OCI-LY7 (cell line): ENCODE data around the gene CD247. TPM values are rescaled to one million over a fixed set of nuclear protein-coding genes. Genes with fewer than 3 reads are reported as not detected.

Source experiments
- BruUV-seq: library from RNA; stranded (reverse); fragments of 400-500 nt; replicated peaks from 2 replicates; lab custom pipeline; 2021; lab: Mats Ljungman, UMichigan
- CTCF ChIA-PET: fragments of 300-600 bp; sonication (Branson Sonifier 250); formaldehyde crosslinking; loops from one replicate; lab custom pipeline; 2022; ENCODE audit warnings: antibody characterized with exemption; ENCODE audit not compliant: unreplicated experiment; lab: Charles Lee
- POLR2A ChIA-PET: fragments of 300-600 bp; sonication (Branson Sonifier 250); formaldehyde crosslinking; loops from one replicate; lab custom pipeline; 2022; ENCODE audit warnings: antibody characterized with exemption; lab: Charles Lee
- DNase-seq: peaks from one replicate; pipeline ENCODE4 v3.0.0-alpha.2; 2015; ENCODE audit warnings: low spot score
- H2AFZ ChIP-seq: fragments of 200-600 bp; sonication (generic), shearing (Covaris generic); 2 replicates; pipeline ENCODE4 v1.6.1; 2014; ENCODE audit warnings: mild to moderate bottlenecking, antibody characterized with exemption, low read length, moderate library complexity
- H3K27ac ChIP-seq: fragments of 200-600 bp; sonication (generic); 2 replicates; pipeline ENCODE4 v1.5.1; 2014; ENCODE audit warnings: mixed run types, low read depth, mild to moderate bottlenecking, moderate library complexity, low read length, inconsistent platforms; ENCODE audit not compliant: poor library complexity, severe bottlenecking
- H3K36me3 ChIP-seq: fragments of 200-600 bp; sonication (generic); 2 replicates; pipeline ENCODE4 v1.6.1; 2014; ENCODE audit warnings: mild to moderate bottlenecking, antibody characterized with exemption, low read length, moderate library complexity, mixed read lengths; ENCODE audit not compliant: insufficient read depth
- H3K4me1 ChIP-seq: fragments of 200-600 bp; sonication (generic); 2 replicates; pipeline ENCODE4 v1.5.1; 2014; ENCODE audit warnings: mild to moderate bottlenecking, low read length; ENCODE audit not compliant: insufficient read depth, poor library complexity, severe bottlenecking
- H3K4me2 ChIP-seq: fragments of 200-600 bp; sonication (generic); 2 replicates; pipeline ENCODE4 v1.6.1; 2014; ENCODE audit warnings: mild to moderate bottlenecking, low read length
- H3K4me3 ChIP-seq: fragments of 200-600 bp; sonication (generic); 2 replicates; pipeline ENCODE4 v1.5.1; 2014; ENCODE audit warnings: mild to moderate bottlenecking, low read depth, low read length; ENCODE audit not compliant: poor library complexity, severe bottlenecking
- H3K79me2 ChIP-seq: fragments of 200-600 bp; sonication (generic); 2 replicates; pipeline ENCODE4 v1.6.1; 2016; ENCODE audit warnings: low read depth, mild to moderate bottlenecking, low read length, moderate library complexity, mixed read lengths; ENCODE audit not compliant: insufficient read depth
- H3K9me2 ChIP-seq: fragments of 200-600 bp; sonication (generic); 2 replicates; pipeline ENCODE4 v1.6.1; 2016; ENCODE audit warnings: mild to moderate bottlenecking, low read length, mixed read lengths; ENCODE audit not compliant: insufficient read depth
- H3K9me3 ChIP-seq: fragments of 200-600 bp; sonication (generic); 2 replicates; pipeline ENCODE4 v1.6.1; 2014; ENCODE audit warnings: mild to moderate bottlenecking, mixed run types, low read length, mixed read lengths
- H4K20me1 ChIP-seq: fragments of 200-600 bp; sonication (generic); 2 replicates; pipeline ENCODE4 v1.6.1; 2014; ENCODE audit warnings: mild to moderate bottlenecking, antibody characterized with exemption, low read length, moderate library complexity, mixed read lengths; ENCODE audit not compliant: insufficient read depth
- EZH2phosphoT487 ChIP-seq: fragments of 200-600 bp; sonication (generic); IDR thresholded peaks from 2 replicates; pipeline ENCODE4 v1.6.1; 2018; ENCODE audit warnings: low read depth, borderline replicate concordance, mild to moderate bottlenecking, mixed run types, antibody characterized with exemption, low read length, moderate library complexity, mixed read lengths
- intact Hi-C: fragments of 100-400 bp; cut with micrococcal nuclease; formaldehyde crosslinking; loops from one replicate; pipeline ENCODE4 v1.10.0; 2022; ENCODE audit not compliant: unreplicated experiment
- total RNA-seq, 2 experiments: library from RNA; depleted of rRNA in 1 of 2; stranded (reverse); fragments of >200 nt in 1 of 2; shearing (Covaris generic) in 1 of 2; gene quantifications; 2 replicates each; pipeline ENCODE4 v1.2.3, GENCODE V29; 2014 to 2022
- TF ChIP-seq, protein P1 (sequence below): fragments of 200-600 bp; sonication (generic); conservative IDR thresholded peaks from 2 replicates; pipeline ENCODE4 v1.5.1; 2014; ENCODE audit warnings: mild to moderate bottlenecking, antibody characterized with exemption, low read length, moderate library complexity, mixed read lengths

Gene CD247
- total RNA-seq, 2 experiments from 2014 or later, result 1.6 to 2.2 TPM

DNA sequence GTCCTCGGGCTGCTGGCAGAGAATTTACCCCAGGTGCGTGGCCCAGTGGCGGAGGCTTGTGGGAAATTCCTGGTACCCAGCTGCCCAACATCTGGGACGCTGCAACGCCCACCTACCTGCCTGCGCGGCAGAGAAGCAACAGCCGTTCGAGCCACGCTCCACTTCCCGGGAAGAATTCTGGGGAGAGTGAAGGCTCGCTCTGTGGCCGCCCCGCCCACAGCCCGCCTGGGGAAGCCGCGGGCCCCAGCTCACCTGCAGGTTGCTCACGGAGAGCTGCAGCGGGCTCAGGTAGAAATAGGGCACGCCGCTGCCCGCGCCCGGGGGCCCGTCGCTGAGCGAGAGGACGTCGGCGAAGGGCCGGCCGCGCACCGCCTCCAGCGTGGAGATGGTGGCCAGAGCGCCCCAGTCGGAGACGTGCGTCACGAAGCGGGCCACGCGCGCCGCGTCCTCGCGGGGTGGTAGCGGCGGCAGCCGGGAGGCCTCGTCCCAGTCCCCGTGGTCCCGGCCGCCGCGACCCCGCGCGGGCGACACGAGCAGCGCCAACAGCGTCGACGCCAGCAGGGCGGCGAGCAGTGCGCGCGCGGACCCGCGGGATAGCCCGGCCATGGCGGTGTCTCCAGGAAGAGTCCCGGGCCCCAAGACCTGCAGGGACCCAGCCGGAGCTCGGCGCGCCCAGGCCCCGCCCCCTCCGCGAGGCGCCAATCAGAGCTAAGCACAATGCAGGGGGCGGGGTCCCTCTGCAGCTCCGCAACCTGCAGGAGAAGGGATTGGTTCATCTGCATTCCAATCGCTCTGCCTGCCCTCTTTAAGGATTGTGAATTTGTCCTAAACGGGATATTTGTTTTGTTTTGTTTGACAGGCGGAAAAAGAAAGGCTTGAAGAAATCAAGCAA is 35.1 kb upstream of the CD247 start, which contains the start of gene CREG1:
Gene CREG1 (minus strand): TSS at position 627 of the 892 bp plus-strand sequence.
- peak within 1 kb of the TSS; percentile 93 for H3K4me2 ChIP-seq
- peaks cover 58% of the 10 kb centered on the region for H3K4me1 ChIP-seq
- no peaks in the 10 kb centered on the region for H3K9me3 ChIP-seq
- TF ChIP-seq, protein P1, sequence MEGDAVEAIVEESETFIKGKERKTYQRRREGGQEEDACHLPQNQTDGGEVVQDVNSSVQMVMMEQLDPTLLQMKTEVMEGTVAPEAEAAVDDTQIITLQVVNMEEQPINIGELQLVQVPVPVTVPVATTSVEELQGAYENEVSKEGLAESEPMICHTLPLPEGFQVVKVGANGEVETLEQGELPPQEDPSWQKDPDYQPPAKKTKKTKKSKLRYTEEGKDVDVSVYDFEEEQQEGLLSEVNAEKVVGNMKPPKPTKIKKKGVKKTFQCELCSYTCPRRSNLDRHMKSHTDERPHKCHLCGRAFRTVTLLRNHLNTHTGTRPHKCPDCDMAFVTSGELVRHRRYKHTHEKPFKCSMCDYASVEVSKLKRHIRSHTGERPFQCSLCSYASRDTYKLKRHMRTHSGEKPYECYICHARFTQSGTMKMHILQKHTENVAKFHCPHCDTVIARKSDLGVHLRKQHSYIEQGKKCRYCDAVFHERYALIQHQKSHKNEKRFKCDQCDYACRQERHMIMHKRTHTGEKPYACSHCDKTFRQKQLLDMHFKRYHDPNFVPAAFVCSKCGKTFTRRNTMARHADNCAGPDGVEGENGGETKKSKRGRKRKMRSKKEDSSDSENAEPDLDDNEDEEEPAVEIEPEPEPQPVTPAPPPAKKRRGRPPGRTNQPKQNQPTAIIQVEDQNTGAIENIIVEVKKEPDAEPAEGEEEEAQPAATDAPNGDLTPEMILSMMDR, result 0 out of 2 replicates have a peak, but pooled peaks have one; percentile 10
- TF ChIP-seq EZH2phosphoT487, result no peak
- no TSS peak for BruUV-seq
- peak within 1 kb of the TSS; percentile 40 for H3K27ac ChIP-seq
- no peaks in the 10 kb centered on the region for H3K9me2 ChIP-seq
- ChIA-PET CTCF (interaction anchor here (0.6 to 1.4 kb wide), 5 partner anchors 8 to 13 kb away, joined by 3 to 6 read pairs (median 4); no protein-coding TSS in a partner anchor), POLR2A (interaction anchor here (0.6 to 2.5 kb wide), 19 partner anchors 9 to 802 kb away, joined by 3 to 22 read pairs (median 3); partner anchors contain the start of gene POU2F1)
- peaks cover under 1% of the 10 kb centered on the region; the same call in 1 of the 2 replicates for H3K36me3 ChIP-seq
- peak within 1 kb of the TSS; percentile 96 for H2AFZ ChIP-seq
- H4K20me1 ChIP-seq, result no peaks in the 10 kb centered on the region
- DNase-seq, result peak; percentile 92
- peaks cover 25% of the 10 kb centered on the region for H3K79me2 ChIP-seq
- intact Hi-C loops, result no loop called here
- peak within 1 kb of the TSS; percentile 84 for H3K4me3 ChIP-seq

DNA sequence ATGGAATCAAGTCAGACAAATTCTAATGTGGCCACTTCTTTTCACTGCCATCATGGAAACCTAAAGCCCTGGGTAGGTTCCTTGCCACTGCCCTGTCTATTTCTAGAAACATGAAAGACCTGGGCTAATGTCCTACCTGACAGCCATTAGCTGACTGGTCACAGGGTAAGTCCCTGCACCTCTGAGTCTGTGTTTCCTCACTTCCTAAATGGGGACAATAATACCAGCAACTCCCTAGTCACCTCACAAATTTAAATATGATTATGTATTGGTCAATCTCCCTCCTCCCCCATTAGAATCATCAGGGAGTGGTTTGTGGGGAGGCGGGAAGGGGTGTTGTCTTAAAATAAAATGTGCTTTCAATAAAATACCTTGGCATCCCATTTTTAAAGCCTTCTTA is 33.0 kb upstream of the CD247 start:
- no peak for DNase-seq
- Histone ChIP-seq H3K9me2 (no peaks in the 10 kb centered on the region), H3K4me1 (peaks cover 61% of the 10 kb centered on the region), H3K9me3 (no peaks in the 10 kb centered on the region), H3K4me2 (peak overlapping the region; percentile 93), H4K20me1 (no peaks in the 10 kb centered on the region), H3K36me3 (peaks cover 21% of the 10 kb centered on the region), H2AFZ (no peak overlapping the region), H3K79me2 (peaks cover 25% of the 10 kb centered on the region), H3K4me3 (peak overlapping the region; percentile 84), H3K27ac (peak overlapping the region; percentile 1)
- POLR2A ChIA-PET, result interaction anchor here (1.1 to 1.5 kb wide), 2 partner anchors 13 to 52 kb away, joined by 3 to 8 read pairs; no protein-coding TSS in a partner anchor
- no TSS peak for BruUV-seq
- intact Hi-C loops, result no loop called here
- TF ChIP-seq EZH2phosphoT487, result no peak
- TF ChIP-seq, protein P1, result 0 out of 2 replicates have a peak, but pooled peaks have one; percentile 3
- CTCF ChIA-PET, result interaction anchor here (1.0 kb wide), 1 partner anchor 17 kb away, joined by 4 read pairs; no protein-coding TSS in a partner anchor
